KMS-11 (cell line): ENCODE measurements around the gene MAMDC2.
"Not testable (repeated sequence)": the region's sequence is repeated elsewhere in the genome, so short reads cannot be mapped to it uniquely, and the experiment has no call there.

ENCODE experiments used
- H2AFZ ChIP-seq: fragments of 200-600 bp; sonication (generic); 2 replicates; pipeline ENCODE4 v1.6.1; 2016; ENCODE audit warnings: antibody characterized with exemption, mixed run types, low read depth
- H3K27ac ChIP-seq: fragments of 200-600 bp; sonication (generic); 2 replicates; pipeline ENCODE4 v1.6.1; 2016; ENCODE audit warnings: mild to moderate bottlenecking, mixed run types
- H3K27me3 ChIP-seq: fragments of 200-600 bp; sonication (generic); 2 replicates; pipeline ENCODE4 v1.6.1; 2017; ENCODE audit warnings: mild to moderate bottlenecking, low read depth, mixed run types, moderate library complexity; ENCODE audit not compliant: insufficient read depth
- H3K36me3 ChIP-seq: fragments of 200-600 bp; sonication (generic); 2 replicates; pipeline ENCODE4 v1.6.1; 2017; ENCODE audit warnings: mild to moderate bottlenecking, mixed run types; ENCODE audit not compliant: insufficient read depth
- H3K4me1 ChIP-seq: fragments of 200-600 bp; sonication (generic); 2 replicates; pipeline ENCODE4 v1.6.1; 2016; ENCODE audit warnings: mild to moderate bottlenecking, low read depth, mixed run types; ENCODE audit not compliant: poor library complexity, severe bottlenecking
- H3K4me2 ChIP-seq: fragments of 200-600 bp; sonication (generic); 2 replicates; pipeline ENCODE4 v1.7.0; 2016; ENCODE audit warnings: mild to moderate bottlenecking, mixed run types
- H3K4me3 ChIP-seq: fragments of 200-600 bp; sonication (generic); IDR thresholded peaks from 2 replicates; pipeline ENCODE4 v1.6.1; 2017; ENCODE audit warnings: low read depth, low read length, mixed read lengths; ENCODE audit not compliant: insufficient read depth
- H3K79me2 ChIP-seq: fragments of 200-600 bp; sonication (generic); 2 replicates; pipeline ENCODE4 v1.6.1; 2016; ENCODE audit warnings: low read depth, mixed run types; ENCODE audit not compliant: insufficient read depth
- H3K9ac ChIP-seq: fragments of 200-600 bp; sonication (generic); 2 replicates; pipeline ENCODE4 v1.6.1; 2016; ENCODE audit warnings: mild to moderate bottlenecking, mixed run types
- H4K20me1 ChIP-seq: fragments of 200-600 bp; sonication (generic); 2 replicates; pipeline ENCODE4 v1.6.1; 2016; ENCODE audit warnings: mild to moderate bottlenecking, mixed run types; ENCODE audit not compliant: insufficient read depth
- CTCF ChIP-seq: fragments of 200-600 bp; sonication (generic); conservative IDR thresholded peaks from 2 replicates; pipeline ENCODE4 v1.6.1; 2017; ENCODE audit warnings: low read depth, mild to moderate bottlenecking, antibody characterized with exemption, low read length, moderate library complexity, mixed read lengths

The MAMDC2 gene

DNA sequence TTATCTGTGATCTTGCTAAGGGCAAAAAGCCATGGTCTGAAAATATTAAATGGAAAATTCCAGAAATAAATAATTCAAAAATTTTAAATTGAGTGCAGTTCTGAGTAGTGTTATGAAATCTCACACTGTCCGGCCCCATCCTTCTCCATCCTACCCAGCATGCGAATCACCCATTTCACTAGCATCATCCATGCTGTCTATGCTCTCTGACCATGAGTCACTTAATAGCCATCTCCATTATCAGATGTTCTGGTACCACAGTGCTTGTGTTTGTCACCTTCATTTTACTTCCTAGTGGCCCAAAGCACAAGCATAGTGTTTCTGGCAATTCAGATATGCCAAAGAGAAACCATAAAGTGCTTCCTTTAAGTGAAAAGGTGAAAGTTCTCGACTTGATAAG is 151.8 kb downstream of the MAMDC2 start:
- no peak for TF ChIP-seq CTCF
- H4K20me1 ChIP-seq = no peaks in the 10 kb centered on the region

GRCh38 chr9:70197216-70198044 is 153.8 kb downstream of the MAMDC2 start:
- no peaks in the 10 kb centered on the region for H3K4me1 ChIP-seq
- no peak overlapping the region for H3K27ac ChIP-seq
- H3K4me3 ChIP-seq = no peak overlapping the region
- H2AFZ ChIP-seq = no peak overlapping the region
- no peaks in the 10 kb centered on the region for H3K36me3 ChIP-seq
- no peaks in the 10 kb centered on the region for H3K27me3 ChIP-seq
- TF ChIP-seq CTCF = no peak
- H3K9ac ChIP-seq = no peak overlapping the region
- no peaks in the 10 kb centered on the region for H3K79me2 ChIP-seq
- no peak overlapping the region for H3K4me2 ChIP-seq
- H4K20me1 ChIP-seq = no peaks in the 10 kb centered on the region

More for the DNA sequence above, 151.8 kb downstream of the MAMDC2 start:
- no peak overlapping the region for H3K4me2 ChIP-seq
- H3K27ac ChIP-seq = no peak overlapping the region
- H3K4me1 ChIP-seq = no peaks in the 10 kb centered on the region
- no peaks in the 10 kb centered on the region for H3K36me3 ChIP-seq
- no peaks in the 10 kb centered on the region for H3K27me3 ChIP-seq
- H3K9ac ChIP-seq = no peak overlapping the region
- no peak overlapping the region for H2AFZ ChIP-seq
- no peak overlapping the region for H3K4me3 ChIP-seq
- H3K79me2 ChIP-seq = no peaks in the 10 kb centered on the region

DNA sequence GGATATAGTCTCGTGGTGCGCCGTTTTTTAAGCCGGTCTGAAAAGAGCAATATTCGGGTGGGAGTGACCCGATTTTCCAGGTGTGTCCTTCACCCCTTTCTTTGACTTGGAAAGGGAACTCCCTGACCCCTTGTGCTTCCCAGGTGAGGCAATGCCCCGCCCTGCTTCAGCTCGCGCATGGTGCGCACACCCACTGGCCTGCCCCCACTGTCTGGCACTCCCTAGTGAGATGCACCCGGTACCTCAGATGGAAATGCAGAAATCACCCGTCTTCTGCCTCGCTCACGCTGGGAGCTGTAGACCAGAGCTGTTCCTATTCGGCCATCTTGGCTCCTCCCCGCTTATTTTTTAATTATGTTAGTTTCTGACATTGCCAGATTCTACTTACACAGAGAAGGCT is 161.1 kb downstream of the MAMDC2 start:
- not testable (repeated sequence) for H3K36me3 ChIP-seq, H3K4me3 ChIP-seq, H3K27me3 ChIP-seq, H3K4me1 ChIP-seq, H2AFZ ChIP-seq, H3K27ac ChIP-seq, H3K79me2 ChIP-seq, H3K4me2 ChIP-seq, H3K9ac ChIP-seq, H4K20me1 ChIP-seq

GRCh38 chr9:70205366-70206020 is 161.8 kb downstream of the MAMDC2 start:
- no peaks in the 10 kb centered on the region for H4K20me1 ChIP-seq
- no peak overlapping the region for H3K4me2 ChIP-seq
- H3K9ac ChIP-seq = no peak overlapping the region
- no peak overlapping the region for H3K27ac ChIP-seq
- no peaks in the 10 kb centered on the region for H3K27me3 ChIP-seq
- H3K4me1 ChIP-seq = no peaks in the 10 kb centered on the region
- H3K4me3 ChIP-seq = no peak overlapping the region
- H3K79me2 ChIP-seq = no peaks in the 10 kb centered on the region
- no peak for TF ChIP-seq CTCF
- no peak overlapping the region for H2AFZ ChIP-seq
- H3K36me3 ChIP-seq = no peaks in the 10 kb centered on the region

GRCh38 chr9:70217029-70217428 is 173.4 kb downstream of the MAMDC2 start:
- no peaks in the 10 kb centered on the region for H4K20me1 ChIP-seq
- no peak overlapping the region for H3K9ac ChIP-seq
- no peaks in the 10 kb centered on the region for H3K4me1 ChIP-seq
- no peaks in the 10 kb centered on the region for H3K27me3 ChIP-seq
- no peak overlapping the region for H3K27ac ChIP-seq
- no peaks in the 10 kb centered on the region for H3K79me2 ChIP-seq
- no peak overlapping the region for H3K4me3 ChIP-seq
- TF ChIP-seq CTCF = no peak
- H3K36me3 ChIP-seq = no peaks in the 10 kb centered on the region
- H2AFZ ChIP-seq = no peak overlapping the region
- no peak overlapping the region for H3K4me2 ChIP-seq
